NCI-H1436 treated with DMSO at 0.1 percent for 48 hours (cell line): ENCODE results near the gene GPER1.
"Not testable (repeated sequence)": the region's sequence is repeated elsewhere in the genome, so short reads cannot be mapped to it uniquely, and the experiment has no call there.

ENCODE experiments used
- DNase-seq: peaks from one replicate; lab custom pipeline; 2025; lab: John Stamatoyannopoulos, UW

The GPER1 gene

DNA sequence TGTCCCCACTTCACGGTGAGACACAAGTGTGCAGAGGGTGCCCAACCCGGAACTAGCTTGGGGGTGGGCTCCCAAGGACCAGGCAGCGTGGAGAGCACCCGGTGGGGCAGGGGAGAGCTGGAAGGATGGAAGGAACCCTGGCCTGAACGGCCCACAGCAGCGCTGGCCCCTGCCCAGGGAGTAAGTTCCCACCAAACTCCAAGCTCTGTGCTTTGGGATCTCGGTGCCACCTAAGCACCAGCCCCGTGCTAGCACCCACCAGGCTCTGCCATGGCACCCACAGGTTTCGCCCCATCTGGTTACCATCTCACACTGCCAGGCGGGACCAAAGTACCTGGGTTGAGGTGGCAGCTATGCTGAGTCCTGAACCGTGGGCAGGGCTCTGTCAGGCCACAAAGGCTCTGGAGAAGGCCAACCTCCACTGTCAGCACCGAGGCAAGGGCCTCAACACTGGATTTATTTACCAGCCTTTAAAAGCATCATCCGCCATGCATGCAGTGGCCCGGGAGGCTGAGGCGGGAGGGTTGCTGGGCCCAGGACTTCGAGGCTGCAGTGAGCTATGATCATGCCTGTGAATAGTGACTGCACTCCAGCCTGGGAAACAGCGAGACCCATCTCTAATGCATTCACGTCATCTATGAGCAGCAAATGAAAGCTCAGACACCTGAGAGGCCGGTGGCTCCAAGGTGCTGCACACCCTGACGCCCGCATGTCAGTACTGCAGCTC lies 16.0 kb downstream of the GPER1 start:
- no peak for DNase-seq

- DNase-seq, result no peak
Observed at GRCh38 chr7:1104516-1105179, 16.7 kb downstream of the GPER1 start.

GRCh38 chr7:1105189-1105588 lies 17.3 kb downstream of the GPER1 start:
- no peak for DNase-seq

GRCh38 chr7:1106063-1106792 lies 18.3 kb downstream of the GPER1 start:
- DNase-seq, result no peak

DNA sequence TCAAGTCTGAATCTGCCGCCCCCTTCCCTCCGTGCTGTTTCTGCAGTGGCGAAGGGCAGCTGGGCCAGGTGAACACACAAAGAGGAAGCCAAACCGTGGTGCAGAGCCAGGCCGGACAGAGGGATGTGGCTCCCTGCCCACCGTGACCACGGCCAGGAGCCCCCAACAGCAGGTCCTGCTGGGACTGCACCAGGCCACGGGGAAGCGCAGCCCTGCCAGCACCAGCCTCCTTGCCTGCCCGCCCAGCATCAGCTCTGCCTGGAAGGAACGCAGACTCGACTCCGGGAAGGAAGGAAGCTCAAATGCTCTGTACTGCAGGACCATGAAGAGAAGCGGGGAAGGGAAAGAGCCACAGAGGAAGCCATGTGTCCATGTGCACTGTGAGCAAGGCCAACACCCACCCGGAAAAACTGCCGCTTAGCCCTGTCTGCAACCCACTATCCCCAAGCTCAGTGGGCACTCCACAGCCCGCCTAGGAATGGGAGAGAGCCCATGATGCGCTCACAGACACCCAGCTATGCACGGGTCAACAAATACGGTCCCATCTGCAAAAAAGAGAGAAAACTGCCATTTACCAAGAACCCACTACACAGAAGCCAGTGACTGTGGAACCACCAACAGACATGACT lies 19.0 kb downstream of the GPER1 start:
- DNase-seq, result no peak

- DNase-seq, result no peak
Observed at GRCh38 chr7:1108264-1108920, 20.5 kb downstream of the GPER1 start.

GRCh38 chr7:1109581-1110310 lies 21.8 kb downstream of the GPER1 start:
- DNase-seq, result no peak

DNA sequence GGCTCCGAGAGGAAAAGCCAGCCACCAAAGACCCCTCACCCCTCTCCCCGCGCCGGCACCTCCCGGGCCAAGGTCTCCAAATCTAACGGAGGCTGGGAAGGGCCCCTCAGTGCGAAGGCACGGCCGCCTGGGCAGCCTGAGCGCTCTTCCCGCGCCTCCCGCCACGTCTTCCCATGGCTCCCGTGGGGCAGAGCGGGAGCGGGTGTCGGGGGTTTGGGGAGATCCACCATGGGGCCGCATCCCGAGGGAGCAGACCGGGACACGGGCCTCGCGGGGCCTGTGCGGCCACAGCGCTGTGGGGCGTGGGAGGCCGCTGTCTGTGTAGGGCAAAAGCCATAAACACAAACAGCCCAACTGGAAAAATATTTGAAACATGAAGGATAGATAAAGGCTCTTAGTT lies 22.4 kb downstream of the GPER1 start:
- no peak for DNase-seq

- no peak for DNase-seq
Observed at GRCh38 chr7:1111156-1111555, 23.2 kb downstream of the GPER1 start.

GRCh38 chr7:1112109-1112508 lies 24.2 kb downstream of the GPER1 start:
- DNase-seq, result no peak

DNA sequence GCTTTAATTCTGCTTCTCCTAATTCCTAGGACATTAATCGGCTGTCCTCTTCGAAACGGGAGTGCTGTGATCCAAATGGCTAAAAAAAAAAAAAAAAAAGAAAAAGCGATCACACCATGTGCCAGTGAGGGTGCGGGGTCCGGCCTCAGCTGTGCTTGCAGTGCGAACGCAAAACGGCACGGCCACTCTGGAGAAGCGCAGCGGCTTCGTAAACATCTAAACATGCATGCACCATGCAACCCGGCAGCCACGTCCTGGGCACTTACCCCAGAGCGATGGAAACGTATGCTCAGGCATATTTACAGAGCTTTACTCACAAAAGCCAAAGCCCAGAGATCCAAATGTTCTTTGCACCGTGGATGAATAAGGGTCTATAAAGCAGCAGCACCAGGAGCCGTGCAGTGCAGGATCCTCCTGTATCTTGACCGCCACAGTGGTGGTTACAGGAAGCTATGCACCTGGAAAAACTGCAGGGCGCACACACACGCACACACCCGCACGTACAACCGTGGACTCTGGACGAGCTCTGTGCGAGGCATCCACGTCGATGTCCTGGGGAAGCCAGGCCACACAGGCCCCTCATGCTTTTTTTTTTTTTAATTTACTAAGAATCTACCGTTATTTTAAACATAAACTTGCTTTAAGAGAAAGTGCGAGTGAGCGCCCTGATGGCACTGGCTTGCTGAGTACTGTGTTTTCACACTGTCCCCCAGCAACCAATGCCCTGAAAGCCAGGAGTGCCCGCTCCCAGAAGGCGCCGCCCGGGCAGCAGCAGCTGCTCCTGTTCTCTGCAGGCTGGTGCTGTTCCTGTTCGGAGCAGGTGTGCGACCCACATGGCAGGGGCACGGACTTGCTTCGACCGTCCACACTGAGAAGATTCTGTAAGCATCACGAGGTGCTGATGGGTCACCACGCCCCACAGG lies 25.0 kb downstream of the GPER1 start:
- no peak for DNase-seq

DNA sequence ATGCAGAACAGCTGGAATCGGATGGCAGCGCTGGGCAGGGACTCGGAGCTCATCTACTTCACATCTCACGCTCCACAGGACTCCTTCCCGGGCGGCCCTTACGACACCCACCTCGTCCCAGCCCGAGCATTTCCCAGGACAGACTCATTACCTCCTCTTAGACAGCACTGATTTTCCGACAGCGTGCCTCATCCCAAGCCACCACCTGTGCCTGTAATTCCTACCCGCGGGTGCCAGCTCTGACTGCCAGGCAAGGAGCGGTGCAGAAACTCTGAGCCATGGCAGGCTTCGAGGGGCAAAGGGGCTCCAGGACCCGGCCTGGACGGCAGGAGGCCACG lies 25.6 kb downstream of the GPER1 start:
- no peak for DNase-seq

GRCh38 chr7:1114088-1114487 lies 26.2 kb downstream of the GPER1 start:
- DNase-seq, result no peak

DNA sequence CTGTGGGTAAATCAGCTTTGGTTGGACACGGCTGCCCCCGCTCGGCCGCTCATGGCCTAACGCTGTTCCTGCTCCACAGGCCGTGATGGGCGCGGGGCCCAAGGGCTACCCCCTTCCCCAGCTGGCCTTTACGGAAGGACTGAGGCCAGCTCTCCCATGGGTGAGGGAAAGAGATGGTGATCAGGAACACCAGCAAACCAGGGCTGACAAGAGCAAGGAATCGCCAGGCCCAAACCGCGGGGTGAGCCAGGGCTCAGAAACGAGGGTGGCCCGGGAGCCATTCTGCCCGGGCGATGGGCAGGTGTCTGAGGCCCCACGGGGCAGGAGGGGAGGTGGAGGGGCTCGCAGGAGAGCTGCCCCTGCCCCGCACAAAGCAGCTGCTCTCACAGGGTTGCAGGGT lies 26.6 kb downstream of the GPER1 start:
- DNase-seq, result no peak

DNA sequence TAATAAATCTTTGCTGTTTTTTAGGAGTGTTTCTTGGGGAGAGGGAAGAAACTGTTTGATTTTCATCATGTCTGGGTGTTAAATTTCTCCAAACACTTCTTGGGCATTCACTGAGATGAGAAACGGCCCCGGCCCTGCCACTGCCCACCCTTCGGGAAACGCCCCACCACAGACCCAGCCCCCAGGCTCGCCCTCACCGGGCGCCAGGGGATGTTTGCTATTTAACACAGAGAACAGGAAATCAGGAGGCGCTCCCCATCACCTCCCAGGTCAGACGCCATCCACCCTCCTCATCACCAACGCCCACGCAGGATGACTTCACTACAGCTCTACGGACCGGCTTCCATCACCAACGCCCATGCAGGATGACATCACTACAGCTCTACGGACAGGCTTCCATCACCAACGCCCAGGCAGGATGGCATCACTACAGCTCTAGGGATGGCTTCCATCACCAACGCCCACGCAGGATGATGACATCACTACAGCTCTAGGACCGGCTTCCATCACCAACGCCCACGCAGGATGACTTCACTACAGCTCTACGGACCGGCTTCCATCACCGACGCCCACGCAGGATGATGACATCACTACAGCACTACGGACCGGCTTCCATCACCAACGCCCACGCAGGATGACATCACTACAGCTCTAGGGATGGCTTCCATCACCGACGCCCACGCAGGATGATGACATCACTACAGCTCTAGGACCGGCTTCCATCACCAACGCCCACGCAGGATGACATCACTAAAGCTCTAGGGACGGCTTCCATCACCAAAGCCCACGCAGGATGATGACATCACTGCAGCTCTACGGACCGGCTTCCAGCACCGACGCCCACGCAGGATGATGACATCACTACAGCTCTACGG lies 27.5 kb downstream of the GPER1 start:
- not testable (repeated sequence) for DNase-seq

GRCh38 chr7:1116383-1117008 lies 28.6 kb downstream of the GPER1 start:
- DNase-seq, result not testable (repeated sequence)

DNA sequence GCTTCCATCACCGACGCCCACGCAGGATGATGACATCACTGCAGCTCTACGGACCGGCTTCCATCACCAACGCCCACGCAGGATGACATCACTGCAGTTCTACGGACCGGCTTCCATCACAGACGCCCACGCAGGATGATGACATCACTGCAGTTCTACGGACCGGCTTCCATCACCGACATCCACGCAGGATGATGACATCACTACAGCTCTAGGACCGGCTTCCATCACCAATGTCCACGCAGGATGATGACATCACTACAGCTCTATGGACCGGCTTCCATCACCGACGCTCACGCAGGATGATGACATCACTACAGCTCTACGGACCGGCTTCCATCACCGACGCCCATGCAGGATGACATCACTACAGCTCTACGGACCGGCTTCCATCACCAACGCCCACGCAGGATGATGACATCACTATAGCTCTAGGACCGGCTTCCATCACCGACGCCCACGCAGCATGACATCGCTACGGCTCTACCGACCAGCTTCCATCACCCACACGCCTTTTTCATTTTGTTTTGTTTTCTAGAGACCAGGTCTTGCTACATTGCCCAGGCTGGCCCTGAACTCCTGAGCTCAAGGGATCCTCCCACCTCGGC lies 29.5 kb downstream of the GPER1 start:
- no peak for DNase-seq

DNA sequence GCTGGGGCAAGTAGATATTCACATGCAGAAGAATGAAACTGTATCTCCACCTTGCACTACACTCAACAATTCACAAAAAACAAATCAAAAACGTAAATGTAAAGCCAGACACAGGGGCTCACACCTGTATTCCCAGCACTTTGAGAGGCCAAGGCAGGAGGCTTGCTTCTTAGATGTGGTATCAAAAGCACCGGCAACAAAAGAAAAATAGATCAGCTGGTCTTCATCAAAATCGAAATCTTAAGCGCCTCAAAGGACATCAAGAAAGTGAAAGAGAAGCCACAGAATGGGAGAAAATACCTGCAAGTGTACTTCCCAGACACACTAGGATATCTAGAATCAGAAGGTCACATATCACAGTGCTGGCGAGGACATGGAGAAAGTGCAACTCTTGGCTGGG lies 31.3 kb downstream of the GPER1 start:
- DNase-seq, result no peak

DNA sequence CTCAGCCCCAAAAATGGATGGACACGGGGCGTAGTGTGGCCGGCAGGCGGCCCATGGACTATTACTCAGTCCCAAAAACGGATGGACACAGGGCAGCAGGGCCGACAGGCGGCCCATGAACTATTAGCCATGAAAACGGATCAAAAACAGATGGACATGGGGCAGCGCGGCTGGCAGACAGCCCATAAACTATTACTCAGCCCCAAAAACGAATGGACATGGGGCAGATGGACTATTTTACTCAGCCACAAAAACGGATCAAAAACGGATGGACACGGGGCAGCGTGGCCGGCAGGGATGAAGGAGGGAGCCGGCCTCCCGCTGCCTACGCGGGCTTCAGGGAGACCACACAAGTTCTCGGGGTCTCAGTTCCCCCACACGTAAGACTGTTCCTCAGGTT lies 32.9 kb downstream of the GPER1 start:
- DNase-seq, result no peak
